HL-60 (cell line): ENCODE data around the gene IL1RAPL1.

Experiments used
- DNase-seq, 2 experiments: peaks; one replicate each; pipeline ENCODE4 v3.0.0-alpha.2; 2010 to 2020; ENCODE audit warnings: low read depth in 1 of 2, low spot score in 1 of 2
- H3K27ac ChIP-seq: fragments of 250-450 bp; sonication (Bioruptor Pico); replicated peaks from 2 replicates; pipeline ENCODE4 v1.5.1; 2020; ENCODE audit warnings: mild to moderate bottlenecking, moderate library complexity
- H3K27me3 ChIP-seq: fragments of 250-450 bp; sonication (Bioruptor Pico); 2 replicates; pipeline ENCODE4 v1.5.1; 2021; ENCODE audit warnings: mild to moderate bottlenecking, moderate library complexity; ENCODE audit not compliant: insufficient read depth, poor library complexity, severe bottlenecking
- H3K4me3 ChIP-seq: replicated peaks from 2 replicates; pipeline ENCODE4 v1.5.1; 2011; ENCODE audit warnings: mild to moderate bottlenecking, control low read depth, low read length; ENCODE audit not compliant: insufficient read depth
- GABPA ChIP-seq: IDR thresholded peaks from 2 replicates; pipeline ENCODE4 v1.6.1; 2012; ENCODE audit warnings: low read depth
- POLR2AphosphoS5 ChIP-seq: IDR thresholded peaks from 2 replicates; pipeline ENCODE4 v1.6.1; 2012; ENCODE audit warnings: low read depth
- SPI1 ChIP-seq: IDR thresholded peaks from 2 replicates; pipeline ENCODE4 v1.6.1; 2012; ENCODE audit warnings: low read depth, mild to moderate bottlenecking, borderline replicate concordance
- TF ChIP-seq, protein P1 (sequence below): IDR thresholded peaks from one replicate; pipeline ENCODE4 v1.5.1; 2011; ENCODE audit warnings: low read length, control low read depth, inconsistent platforms; ENCODE audit not compliant: insufficient read depth
- TF ChIP-seq, protein P2 (sequence below): IDR thresholded peaks from 2 replicates; pipeline ENCODE4 v1.6.1; 2012; ENCODE audit warnings: low read depth; ENCODE audit not compliant: insufficient replicate concordance

IL1RAPL1 gene

DNA sequence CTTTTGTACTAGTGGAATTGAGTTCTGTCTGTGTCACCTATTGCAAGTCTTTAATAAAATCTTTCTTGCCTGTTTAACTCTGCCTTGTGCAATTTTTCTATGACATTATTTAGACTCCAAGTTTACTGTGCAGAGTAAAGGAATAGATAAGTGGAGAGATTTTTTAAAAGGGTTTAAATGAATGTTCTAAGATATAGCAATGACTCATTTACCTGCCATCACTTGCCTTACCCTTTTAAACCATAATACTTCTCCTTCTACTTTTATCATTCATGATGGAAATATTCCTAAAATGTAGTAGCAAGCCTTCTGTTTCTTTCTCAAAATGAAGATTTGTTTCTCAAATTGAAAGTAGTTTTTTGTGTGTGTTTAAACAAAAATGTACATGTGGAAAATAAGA is 845.3 kb downstream of the IL1RAPL1 start:
- no peak for TF ChIP-seq GABPA
- TF ChIP-seq SPI1: no peak
- TF ChIP-seq, protein P1, sequence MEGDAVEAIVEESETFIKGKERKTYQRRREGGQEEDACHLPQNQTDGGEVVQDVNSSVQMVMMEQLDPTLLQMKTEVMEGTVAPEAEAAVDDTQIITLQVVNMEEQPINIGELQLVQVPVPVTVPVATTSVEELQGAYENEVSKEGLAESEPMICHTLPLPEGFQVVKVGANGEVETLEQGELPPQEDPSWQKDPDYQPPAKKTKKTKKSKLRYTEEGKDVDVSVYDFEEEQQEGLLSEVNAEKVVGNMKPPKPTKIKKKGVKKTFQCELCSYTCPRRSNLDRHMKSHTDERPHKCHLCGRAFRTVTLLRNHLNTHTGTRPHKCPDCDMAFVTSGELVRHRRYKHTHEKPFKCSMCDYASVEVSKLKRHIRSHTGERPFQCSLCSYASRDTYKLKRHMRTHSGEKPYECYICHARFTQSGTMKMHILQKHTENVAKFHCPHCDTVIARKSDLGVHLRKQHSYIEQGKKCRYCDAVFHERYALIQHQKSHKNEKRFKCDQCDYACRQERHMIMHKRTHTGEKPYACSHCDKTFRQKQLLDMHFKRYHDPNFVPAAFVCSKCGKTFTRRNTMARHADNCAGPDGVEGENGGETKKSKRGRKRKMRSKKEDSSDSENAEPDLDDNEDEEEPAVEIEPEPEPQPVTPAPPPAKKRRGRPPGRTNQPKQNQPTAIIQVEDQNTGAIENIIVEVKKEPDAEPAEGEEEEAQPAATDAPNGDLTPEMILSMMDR: no peak
- TF ChIP-seq POLR2AphosphoS5: no peak
- TF ChIP-seq, protein P2, sequence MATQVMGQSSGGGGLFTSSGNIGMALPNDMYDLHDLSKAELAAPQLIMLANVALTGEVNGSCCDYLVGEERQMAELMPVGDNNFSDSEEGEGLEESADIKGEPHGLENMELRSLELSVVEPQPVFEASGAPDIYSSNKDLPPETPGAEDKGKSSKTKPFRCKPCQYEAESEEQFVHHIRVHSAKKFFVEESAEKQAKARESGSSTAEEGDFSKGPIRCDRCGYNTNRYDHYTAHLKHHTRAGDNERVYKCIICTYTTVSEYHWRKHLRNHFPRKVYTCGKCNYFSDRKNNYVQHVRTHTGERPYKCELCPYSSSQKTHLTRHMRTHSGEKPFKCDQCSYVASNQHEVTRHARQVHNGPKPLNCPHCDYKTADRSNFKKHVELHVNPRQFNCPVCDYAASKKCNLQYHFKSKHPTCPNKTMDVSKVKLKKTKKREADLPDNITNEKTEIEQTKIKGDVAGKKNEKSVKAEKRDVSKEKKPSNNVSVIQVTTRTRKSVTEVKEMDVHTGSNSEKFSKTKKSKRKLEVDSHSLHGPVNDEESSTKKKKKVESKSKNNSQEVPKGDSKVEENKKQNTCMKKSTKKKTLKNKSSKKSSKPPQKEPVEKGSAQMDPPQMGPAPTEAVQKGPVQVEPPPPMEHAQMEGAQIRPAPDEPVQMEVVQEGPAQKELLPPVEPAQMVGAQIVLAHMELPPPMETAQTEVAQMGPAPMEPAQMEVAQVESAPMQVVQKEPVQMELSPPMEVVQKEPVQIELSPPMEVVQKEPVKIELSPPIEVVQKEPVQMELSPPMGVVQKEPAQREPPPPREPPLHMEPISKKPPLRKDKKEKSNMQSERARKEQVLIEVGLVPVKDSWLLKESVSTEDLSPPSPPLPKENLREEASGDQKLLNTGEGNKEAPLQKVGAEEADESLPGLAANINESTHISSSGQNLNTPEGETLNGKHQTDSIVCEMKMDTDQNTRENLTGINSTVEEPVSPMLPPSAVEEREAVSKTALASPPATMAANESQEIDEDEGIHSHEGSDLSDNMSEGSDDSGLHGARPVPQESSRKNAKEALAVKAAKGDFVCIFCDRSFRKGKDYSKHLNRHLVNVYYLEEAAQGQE: no peak
- no peak overlapping the region for H3K4me3 ChIP-seq
- no peaks in the 10 kb centered on the region for H3K27me3 ChIP-seq
- no peak for DNase-seq
- no peak overlapping the region for H3K27ac ChIP-seq

DNA sequence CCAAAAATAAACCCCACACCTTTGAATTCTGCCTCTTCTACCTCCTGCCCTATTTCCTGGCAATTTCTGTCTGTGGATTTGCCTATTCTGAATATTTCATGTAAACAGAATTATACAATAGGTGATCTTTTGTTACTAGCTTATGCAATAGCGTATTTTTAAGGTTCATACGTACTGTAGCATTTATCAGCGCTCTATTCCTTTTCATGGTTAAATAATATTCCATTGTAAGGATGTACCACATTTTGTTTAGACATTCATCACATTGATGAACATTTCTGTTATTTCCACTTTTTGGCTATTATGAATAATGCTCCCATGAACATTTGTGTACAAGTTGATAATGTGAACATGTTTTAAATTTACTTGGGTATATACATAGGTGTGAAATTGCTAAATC is 847.7 kb downstream of the IL1RAPL1 start:
- no peak overlapping the region for H3K4me3 ChIP-seq
- TF ChIP-seq, protein P1: no peak
- TF ChIP-seq GABPA: no peak
- no peak for TF ChIP-seq SPI1
- TF ChIP-seq, protein P2: no peak

DNA sequence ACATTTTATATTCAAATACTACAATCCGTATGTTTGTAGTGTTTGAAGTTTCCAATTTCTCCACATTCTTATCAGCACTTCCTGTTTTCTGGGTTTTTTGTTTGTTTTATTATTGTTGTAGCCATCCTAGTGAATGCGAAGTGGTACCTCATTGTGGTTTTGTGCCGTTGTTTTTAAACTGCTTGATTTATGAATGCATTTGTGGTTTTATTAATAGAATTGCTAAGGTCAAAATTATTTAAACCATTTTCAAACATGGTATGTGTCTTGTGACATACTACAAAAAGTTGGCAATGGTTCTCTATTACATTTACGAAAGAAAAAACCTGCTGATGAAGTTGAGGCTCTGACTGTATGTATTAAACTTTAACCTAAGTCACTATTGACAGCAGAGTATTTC is 848.1 kb downstream of the IL1RAPL1 start:
- Histone ChIP-seq H3K27ac (no peak overlapping the region), H3K4me3 (no peak overlapping the region), H3K27me3 (no peaks in the 10 kb centered on the region)
- no peak for TF ChIP-seq POLR2AphosphoS5
- peak; percentile 10; the same call in 1 of the 2 replicates for TF ChIP-seq SPI1
- TF ChIP-seq, protein P2: no peak
- DNase-seq: no peak

More for the DNA sequence above, 847.7 kb downstream of the IL1RAPL1 start:
- Histone ChIP-seq H3K27ac (no peak overlapping the region), H3K27me3 (no peaks in the 10 kb centered on the region)
- DNase-seq: no peak

DNA sequence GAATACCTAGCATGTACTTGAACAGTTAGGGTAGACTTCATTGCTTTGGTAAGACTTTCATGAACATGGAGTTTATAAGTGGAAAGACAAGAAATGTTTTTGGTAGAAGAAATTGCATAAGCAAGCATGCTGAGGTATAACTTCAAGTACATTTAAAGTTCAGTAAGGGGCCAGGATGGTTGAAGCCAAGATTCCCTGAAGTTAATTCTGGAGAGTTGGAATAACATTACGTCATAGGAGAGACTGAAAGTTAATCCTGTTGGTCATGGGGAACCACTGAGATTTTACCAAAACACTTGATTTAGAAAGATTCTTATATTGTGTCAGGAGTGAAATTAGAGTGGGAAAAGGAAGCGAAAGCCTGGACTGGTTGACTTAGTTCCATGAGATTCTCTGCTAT is 860.6 kb downstream of the IL1RAPL1 start:
- H3K27ac ChIP-seq: no peak overlapping the region
- no peaks in the 10 kb centered on the region for H3K27me3 ChIP-seq
- H3K4me3 ChIP-seq: no peak overlapping the region
- no peak for DNase-seq
- no peak for TF ChIP-seq SPI1
- no peak for TF ChIP-seq GABPA
- no peak for TF ChIP-seq POLR2AphosphoS5
- TF ChIP-seq, protein P1: no peak
- TF ChIP-seq, protein P2: no peak
